HFFc6 (cell line): ENCODE measurements around the gene GSTP1. TPM values are rescaled to one million over a fixed set of nuclear protein-coding genes. Genes with fewer than 3 reads are reported as not detected.
"Not testable (repeated sequence)": the region's sequence is repeated elsewhere in the genome, so short reads cannot be mapped to it uniquely, and the experiment has no call there.

Source experiments
- DNase-seq: peaks from one replicate; pipeline ENCODE4 v3.0.0-alpha.2; 2018
- H3K27ac Mint-ChIP-seq: 2 replicates; pipeline ENCODE4 v1.8.0; 2020; ENCODE audit warnings: mild to moderate bottlenecking, mixed read lengths
- H3K27me3 Mint-ChIP-seq: 2 replicates; pipeline ENCODE4 v1.8.0; 2021; ENCODE audit warnings: mild to moderate bottlenecking, moderate library complexity, mixed read lengths; ENCODE audit not compliant: insufficient read depth
- H3K36me3 Mint-ChIP-seq: 2 replicates; pipeline ENCODE4 v1.8.0; 2021; ENCODE audit warnings: low read depth, mixed read lengths
- H3K4me1 Mint-ChIP-seq: 2 replicates; pipeline ENCODE4 v1.8.0; 2020; ENCODE audit warnings: low read depth, mixed read lengths
- H3K4me3 Mint-ChIP-seq: 2 replicates; pipeline ENCODE4 v1.8.0; 2020; ENCODE audit warnings: mild to moderate bottlenecking, moderate library complexity, mixed read lengths
- H3K9me3 Mint-ChIP-seq: 2 replicates; pipeline ENCODE4 v1.8.0; 2020; ENCODE audit warnings: mild to moderate bottlenecking, mixed read lengths
- CTCF ChIP-seq: fragments of 200-600 bp; sonication (generic); IDR thresholded peaks from 2 replicates; pipeline ENCODE4 v1.5.0; 2021; ENCODE audit warnings: antibody characterized with exemption, mild to moderate bottlenecking
- total RNA-seq, 6 experiments: library from RNA; stranded (reverse); fragmentation: NEBNext Ultra II Directional; extraction: Animal tissue kit (Norgen Biotek cat#: 25700); gene quantifications; 2 replicates in 1 of 6; 3 replicates in 5 of 6; pipeline ENCODE4 v1.2.3, GENCODE V29; 2021

GSTP1 gene
- total RNA-seq, 6 experiments from 2014 or later = 497 to 569 (median 512) TPM

- H3K4me1 Mint-ChIP-seq = peaks cover 46% of the 10 kb centered on the region
- H3K36me3 Mint-ChIP-seq = peaks cover 17% of the 10 kb centered on the region; the same call in 1 of the 2 replicates
- H3K27me3 Mint-ChIP-seq = peaks cover 14% of the 10 kb centered on the region
- H3K4me3 Mint-ChIP-seq = peak overlapping the region; percentile 94
- peak overlapping the region; percentile 81 for H3K27ac Mint-ChIP-seq
- no peak for TF ChIP-seq CTCF
- no peaks in the 10 kb centered on the region for H3K9me3 Mint-ChIP-seq
- DNase-seq = no peak
Observed at GRCh38 chr11:67584881-67585873, 1.6 kb downstream of the GSTP1 start.

GRCh38 chr11:67585911-67586310, 2.3 kb downstream of the GSTP1 start:
- Mint-ChIP-seq H3K27ac (peak overlapping the region; percentile 24; the same call in 1 of the 2 replicates), H3K4me1 (peaks cover 46% of the 10 kb centered on the region), H3K4me3 (peak overlapping the region; percentile 94; the same call in 1 of the 2 replicates), H3K36me3 (peaks cover 17% of the 10 kb centered on the region; the same call in 1 of the 2 replicates), H3K27me3 (peaks cover 8% of the 10 kb centered on the region; the same call in 1 of the 2 replicates), H3K9me3 (no peaks in the 10 kb centered on the region)
- DNase-seq = no peak
- no peak for TF ChIP-seq CTCF

GRCh38 chr11:67586568-67587250, 3.1 kb downstream of the GSTP1 start:
- Mint-ChIP-seq H3K36me3 (peaks cover 17% of the 10 kb centered on the region; the same call in 1 of the 2 replicates), H3K27me3 (peaks cover 4% of the 10 kb centered on the region; the same call in 1 of the 2 replicates), H3K4me3 (no peak overlapping the region), H3K9me3 (no peaks in the 10 kb centered on the region), H3K4me1 (peaks cover 42% of the 10 kb centered on the region), H3K27ac (no peak overlapping the region)
- no peak for TF ChIP-seq CTCF
- DNase-seq = no peak

- H3K9me3 Mint-ChIP-seq = no peaks in the 10 kb centered on the region
- TF ChIP-seq CTCF = no peak
- H3K27ac Mint-ChIP-seq = no peak overlapping the region
- H3K4me3 Mint-ChIP-seq = no peak overlapping the region
- peaks cover 17% of the 10 kb centered on the region; the same call in 1 of the 2 replicates for H3K36me3 Mint-ChIP-seq
- DNase-seq = no peak
- peaks cover 6% of the 10 kb centered on the region for H3K27me3 Mint-ChIP-seq
- peaks cover 28% of the 10 kb centered on the region for H3K4me1 Mint-ChIP-seq
Observed at GRCh38 chr11:67588136-67588503, 4.5 kb downstream of the GSTP1 start.

GRCh38 chr11:67588899-67589415, 5.3 kb downstream of the GSTP1 start:
- H3K27me3 Mint-ChIP-seq = peaks cover 12% of the 10 kb centered on the region
- not testable (repeated sequence) for H3K27ac Mint-ChIP-seq, DNase-seq, H3K4me3 Mint-ChIP-seq, H3K9me3 Mint-ChIP-seq
- peaks cover 17% of the 10 kb centered on the region; the same call in 1 of the 2 replicates for H3K36me3 Mint-ChIP-seq
- peaks cover 23% of the 10 kb centered on the region for H3K4me1 Mint-ChIP-seq
